H1 (cell line): Measurements from ENCODE around the gene KCNK7. TPM values are rescaled to one million over a fixed set of nuclear protein-coding genes. Genes with fewer than 3 reads are reported as not detected.

Experiments
- CTCF ChIA-PET: fragments of 300-600 bp; sonication (Branson Sonifier 250); formaldehyde crosslinking; loops from one replicate; lab custom pipeline; 2021; ENCODE audit not compliant: partially characterized antibody; lab: Charles Lee
- POLR2A ChIA-PET: fragments of 300-600 bp; sonication (Branson Sonifier 250); formaldehyde crosslinking; loops from one replicate; lab custom pipeline; 2021; ENCODE audit warnings: inconsistent platforms; ENCODE audit not compliant: partially characterized antibody; lab: Charles Lee
- DNase-seq, 2 experiments: peaks; one replicate each; pipeline versions ENCODE4 v3.0.0 to v3.0.0-alpha.2; 2010 to 2022; ENCODE audit warnings: low spot score in 2 of 2, low read depth in 1 of 2, mixed read lengths in 1 of 2
- FAIRE-seq: peaks from 2 replicates; lab custom pipeline; 2011; peaks lifted over from hg19 to GRCh38; lab: Jason Lieb, UNC
- H2AFZ ChIP-seq: 2 replicates; pipeline ENCODE4 v1.8.1; 2012; ENCODE audit warnings: low read length, inconsistent platforms
- H2AK5ac ChIP-seq: 2 replicates; pipeline ENCODE4 v1.6.1; 2013; ENCODE audit warnings: low read depth, low read length
- H2BK120ac ChIP-seq: replicated peaks from 2 replicates; pipeline ENCODE3; 2013; ENCODE audit warnings: low read depth, low read length, inconsistent platforms
- H2BK12ac ChIP-seq: 2 replicates; pipeline ENCODE4 v1.6.1; 2013; ENCODE audit warnings: low read depth, low read length
- H2BK15ac ChIP-seq: 2 replicates; pipeline ENCODE4 v1.6.1; 2013; ENCODE audit warnings: low read length
- H2BK20ac ChIP-seq: 2 replicates; pipeline ENCODE4 v1.6.1; 2013; ENCODE audit warnings: low read length
- H2BK5ac ChIP-seq: 2 replicates; pipeline ENCODE4 v1.6.1; 2013; ENCODE audit warnings: low read depth, low read length
- H3K14ac ChIP-seq: 2 replicates; pipeline ENCODE4 v1.6.1; 2013; ENCODE audit warnings: inconsistent platforms; ENCODE audit not compliant: insufficient read length
- H3K18ac ChIP-seq: 2 replicates; pipeline ENCODE4 v1.6.1; 2013; ENCODE audit warnings: low read length; ENCODE audit errors: extremely low read depth
- H3K23ac ChIP-seq: 2 replicates; pipeline ENCODE4 v1.6.1; 2013; ENCODE audit warnings: inconsistent platforms; ENCODE audit not compliant: insufficient read length
- H3K23me2 ChIP-seq: 2 replicates; pipeline ENCODE4 v1.6.1; 2013; ENCODE audit warnings: low read depth, low read length
- H3K27ac ChIP-seq: 2 replicates; pipeline ENCODE4 v1.6.1; 2011; ENCODE audit warnings: low read depth, low read length, inconsistent platforms
- H3K27me3 ChIP-seq, 4 experiments: replicated peaks in 1 of 4; 1 replicate in 1 of 4; 2 replicates in 3 of 4; pipeline versions ENCODE4 v1.6.1 to v1.8.1; 2011 to 2013; ENCODE audit warnings: low read length in 3 of 4, mild to moderate bottlenecking in 3 of 4, inconsistent platforms in 2 of 4, mixed read lengths in 2 of 4, moderate library complexity in 1 of 4; ENCODE audit not compliant: control insufficient read depth in 3 of 4, insufficient read depth in 3 of 4; ENCODE audit errors: extremely low read depth in 1 of 4
- H3K36me3 ChIP-seq, 4 experiments: 2 replicates each; pipeline versions ENCODE4 v1.6.1 to v1.8.1; 2011 to 2013; ENCODE audit warnings: mild to moderate bottlenecking in 4 of 4, low read length in 3 of 4, moderate library complexity in 2 of 4, control low read depth in 1 of 4, inconsistent platforms in 1 of 4; ENCODE audit not compliant: insufficient read depth in 4 of 4, control insufficient read depth in 2 of 4
- H3K4ac ChIP-seq: replicated peaks from 2 replicates; pipeline ENCODE3; 2013; ENCODE audit warnings: low read length, low read depth, mixed read lengths, inconsistent platforms; ENCODE audit not compliant: insufficient read length
- H3K4me1 ChIP-seq, 4 experiments: replicated peaks in 1 of 4; 1 replicate in 1 of 4; 2 replicates in 3 of 4; pipeline versions ENCODE4 v1.6.1 to v1.8.1; 2011 to 2013; ENCODE audit warnings: low read length in 3 of 4, inconsistent platforms in 2 of 4, mixed read lengths in 1 of 4; ENCODE audit not compliant: insufficient read depth in 4 of 4, control insufficient read depth in 3 of 4
- H3K4me2 ChIP-seq, 2 experiments: 2 replicates each; pipeline versions ENCODE4 v1.6.1 to v1.8.1; 2011 to 2013; ENCODE audit warnings: low read depth in 2 of 2, low read length in 2 of 2, control low read depth in 1 of 2, inconsistent platforms in 1 of 2, mild to moderate bottlenecking in 1 of 2; ENCODE audit not compliant: insufficient read depth in 1 of 2
- H3K4me3 ChIP-seq, 4 experiments: fragments of 200-600, 300-600 bp in 1 of 4; sonication (generic), shearing (Covaris generic), sonication (Bioruptor Twin) in 1 of 4; 2 replicates each; pipeline versions ENCODE4 v1.5.1 to v1.8.1; 2011 to 2016; ENCODE audit warnings: low read length in 4 of 4, low read depth in 3 of 4, control low read depth in 2 of 4, inconsistent platforms in 2 of 4, mild to moderate bottlenecking in 2 of 4, mixed read lengths in 1 of 4, moderate library complexity in 1 of 4; ENCODE audit not compliant: insufficient read depth in 2 of 4; ENCODE audit errors: extremely low read depth in 1 of 4
- H3K56ac ChIP-seq: replicated peaks from 2 replicates; pipeline ENCODE3; 2013; ENCODE audit warnings: low read depth, mild to moderate bottlenecking, mixed read lengths, low read length, inconsistent platforms; ENCODE audit not compliant: insufficient read length
- H3K79me1 ChIP-seq: 2 replicates; pipeline ENCODE4 v1.6.1; 2013; ENCODE audit warnings: low read depth, low read length, control low read depth
- H3K79me2 ChIP-seq, 2 experiments: 2 replicates each; pipeline versions ENCODE4 v1.6.1 to v1.8.1; 2012 to 2013; ENCODE audit warnings: low read length in 2 of 2, mild to moderate bottlenecking in 2 of 2, inconsistent platforms in 1 of 2; ENCODE audit not compliant: insufficient read depth in 2 of 2, control insufficient read depth in 1 of 2
- H3K9ac ChIP-seq, 4 experiments: replicated peaks in 1 of 4; 1 replicate in 1 of 4; 2 replicates in 3 of 4; pipeline versions ENCODE4 v1.6.1 to v1.8.1; 2011 to 2013; ENCODE audit warnings: low read depth in 3 of 4, low read length in 3 of 4, control low read depth in 2 of 4, mild to moderate bottlenecking in 2 of 4, moderate library complexity in 2 of 4, inconsistent platforms in 1 of 4; ENCODE audit errors: extremely low read depth in 1 of 4
- H3K9me3 ChIP-seq, 2 experiments: 2 replicates each; pipeline versions ENCODE4 v1.6.1 to v1.8.1; 2012 to 2013; ENCODE audit warnings: mild to moderate bottlenecking in 2 of 2, moderate library complexity in 2 of 2, control low read depth in 1 of 2, inconsistent platforms in 1 of 2, low read depth in 1 of 2, low read length in 1 of 2, mixed read lengths in 1 of 2; ENCODE audit not compliant: insufficient read depth in 2 of 2
- H4K20me1 ChIP-seq, 2 experiments: replicated peaks in 1 of 2; 2 replicates each; pipeline versions ENCODE3 to v1.8.1; 2011 to 2013; ENCODE audit warnings: inconsistent platforms in 2 of 2, low read length in 2 of 2, mild to moderate bottlenecking in 1 of 2; ENCODE audit not compliant: insufficient read depth in 2 of 2, control insufficient read depth in 1 of 2
- H4K5ac ChIP-seq: 2 replicates; pipeline ENCODE4 v1.6.1; 2013; ENCODE audit warnings: low read length, low read depth, mixed read lengths, inconsistent platforms; ENCODE audit not compliant: insufficient read length
- H4K8ac ChIP-seq: 2 replicates; pipeline ENCODE4 v1.8.0; 2013; ENCODE audit warnings: mild to moderate bottlenecking, moderate library complexity, low read length, inconsistent platforms; ENCODE audit not compliant: insufficient read depth; ENCODE audit errors: extremely low read depth
- H4K91ac ChIP-seq: replicated peaks from 2 replicates; pipeline ENCODE3; 2013; ENCODE audit warnings: low read length, mixed read lengths, inconsistent platforms; ENCODE audit not compliant: insufficient read length
- CEBPB ChIP-seq: IDR thresholded peaks from 2 replicates; pipeline ENCODE4 v1.6.1; 2012; ENCODE audit warnings: low read depth, low read length
- HDAC2 ChIP-seq, 2 experiments: fragments of 300-600 bp in 1 of 2; sonication (generic) in 1 of 2; IDR thresholded peaks; 2 replicates each; pipeline ENCODE4 v1.6.1; 2011 to 2012; ENCODE audit warnings: low read depth in 2 of 2, low read length in 2 of 2, mild to moderate bottlenecking in 2 of 2, moderate library complexity in 2 of 2, borderline replicate concordance in 1 of 2, inconsistent platforms in 1 of 2
- KDM4A ChIP-seq: IDR thresholded peaks from one replicate; pipeline ENCODE4 v1.7.1; 2012; ENCODE audit warnings: low read depth, mild to moderate bottlenecking, moderate library complexity, low read length, inconsistent platforms; ENCODE audit not compliant: severe bottlenecking
- POLR2A ChIP-seq, 2 experiments: IDR thresholded peaks; 1 replicate in 1 of 2; 2 replicates in 1 of 2; pipeline ENCODE4 v1.6.1; 2011; ENCODE audit warnings: low read depth in 2 of 2, low read length in 2 of 2, mild to moderate bottlenecking in 2 of 2; ENCODE audit errors: control extremely low read depth in 1 of 2
- RBBP5 ChIP-seq: IDR thresholded peaks from 2 replicates; pipeline ENCODE4 v1.7.1; 2012; ENCODE audit warnings: low read depth, mild to moderate bottlenecking, inconsistent platforms, low read length, moderate library complexity, borderline replicate concordance
- RFX5 ChIP-seq: IDR thresholded peaks from 2 replicates; pipeline ENCODE4 v1.6.1; 2011; ENCODE audit warnings: low read depth, low read length, improper control_type of control experiment, borderline replicate concordance
- RXRA ChIP-seq: IDR thresholded peaks from 2 replicates; pipeline ENCODE4 v1.6.1; 2011; ENCODE audit warnings: low read depth, mild to moderate bottlenecking, low read length, moderate library complexity; ENCODE audit not compliant: insufficient read depth
- SIRT6 ChIP-seq: IDR thresholded peaks from one replicate; pipeline ENCODE4 v1.7.1; 2012; ENCODE audit warnings: low read length, inconsistent platforms
- TAF1 ChIP-seq: IDR thresholded peaks from 2 replicates; pipeline ENCODE4 v1.6.1; 2011; ENCODE audit warnings: mild to moderate bottlenecking, low read depth, low read length
- ZNF274 ChIP-seq: IDR thresholded peaks from 2 replicates; pipeline ENCODE4 v1.7.0; 2012; ENCODE audit warnings: low read length, borderline replicate concordance; ENCODE audit errors: extremely low read depth
- WGBS, 2 experiments: shearing (Covaris generic) in 1 of 2; methylation state at CpG; one replicate each; pipeline versions ENCODE4 v1.1.6 to v1.1.7; 2013 to 2015; ENCODE audit warnings: low lambda C conversion rate in 2 of 2, mixed read lengths in 2 of 2, inconsistent platforms in 1 of 2, low coverage in 1 of 2, missing lambda C conversion rate in 1 of 2; ENCODE audit not compliant: insufficient replicate concordance in 2 of 2, insufficient coverage in 1 of 2, insufficient read length in 1 of 2; ENCODE audit errors: extremely low coverage in 1 of 2, missing lambda C conversion rate in 1 of 2; 5-methylcytosine and 5-hydroxymethylcytosine counted together
- polyA plus RNA-seq, 7 experiments: library from polyadenylated mRNA; depleted of rRNA in 3 of 7; stranded (reverse) in 5 of 7; unstranded in 2 of 7; fragments of >200 nt in 5 of 7; fragments of 200-250 nt in 2 of 7; gene quantifications; 1 replicate in 5 of 7; 2 replicates in 1 of 7; 4 replicates in 1 of 7; pipeline versions ENCODE4 v1.2.1 to v1.2.3, GENCODE V29; 2011 to 2013; ENCODE audit warnings: missing spikeins in 2 of 7, mixed read lengths in 2 of 7
- total RNA-seq: library from RNA; stranded (reverse); fragmentation: NEBNext Ultra II Directional; extraction: Animal tissue kit (Norgen Biotek cat#: 25700); gene quantifications from 2 replicates; pipeline ENCODE4 v1.2.1, GENCODE V29; 2021

Gene KCNK7
- total and polyA plus RNA-seq, 2 of the 8 experiments (the other 6 are each of a cell fraction or from before 2014, with no cell fraction given): 0.74 to 1.0 TPM

- H3K36me3 ChIP-seq: no peaks in the 10 kb centered on the region
- DNase-seq (no peak), FAIRE-seq (no peak)
- H3K23ac ChIP-seq: no peak overlapping the region
- H3K14ac ChIP-seq: no peak overlapping the region
- H3K4me1 ChIP-seq: peaks cover 3 to 19% (median 10%) of the 10 kb centered on the region in 4 experiments
- no peak overlapping the region; the same call in 1 of the 2 replicates for H2BK20ac ChIP-seq
- H2BK5ac ChIP-seq: peak overlapping the region; percentile 66; the same call in 1 of the 2 replicates
- H4K91ac ChIP-seq: peak overlapping the region; percentile 74
- no peak overlapping the region for H2AK5ac ChIP-seq
- H3K79me1 ChIP-seq: no peaks in the 10 kb centered on the region
- CTCF ChIA-PET: interaction anchor here (0.6 to 14.5 kb wide), 18 partner anchors 8 to 648 kb away, joined by 3 to 227 read pairs (median 14); partner anchors contain the start of genes EHBP1L1, FAM89B, MAP3K11 and PCNX3
- peak overlapping the region; percentile 21 for H3K4ac ChIP-seq
- H3K4me3 ChIP-seq: peak overlapping the region; percentile 43 to 61 (median 50)
- 6% methylated on average over 61 of the region's 106 CpGs; no CpG with 5 or more reads in 1 of the 2 experiments for WGBS, 2 experiments
- peak overlapping the region; percentile 87 for H4K8ac ChIP-seq
- no peaks in the 10 kb centered on the region for H3K9me3 ChIP-seq
- peaks cover 9% of the 10 kb centered on the region; the same call in 1 of the 2 replicates for H3K23me2 ChIP-seq
- H3K56ac ChIP-seq: no peak overlapping the region
- H2BK12ac ChIP-seq: peak overlapping the region; percentile 12; the same call in 1 of the 2 replicates
- peaks cover 0 to 2% of the 10 kb centered on the region in 2 experiments for H4K20me1 ChIP-seq
- H2AFZ ChIP-seq: 0 out of 2 replicates have a peak overlapping the region, but pooled peaks have one; percentile 9
- H2BK120ac ChIP-seq: no peak overlapping the region
- H2BK15ac ChIP-seq: no peak overlapping the region
- peak overlapping the region; percentile 81 for H3K18ac ChIP-seq
- no peak overlapping the region for H3K27ac ChIP-seq
- H3K27me3 ChIP-seq: peaks cover 8 to 27% (median 22%) of the 10 kb centered on the region in 4 experiments
- H4K5ac ChIP-seq: no peak overlapping the region
- peak overlapping the region; percentile 60 to 87 for H3K4me2 ChIP-seq
- H3K9ac ChIP-seq: no peak overlapping the region; a peak in 1 of 7 replicates
- no peaks in the 10 kb centered on the region for H3K79me2 ChIP-seq
- POLR2A ChIA-PET: interaction anchor here (0.8 to 6.8 kb wide), 16 partner anchors 9 to 90 kb away, joined by 3 to 41 read pairs (median 6); partner anchors contain the start of genes EHBP1L1, FAM89B, MAP3K11 and PCNX3
- no peak for TF ChIP-seq RXRA
- TF ChIP-seq ZNF274: no peak
- TF ChIP-seq CEBPB: no peak
- no peak for TF ChIP-seq SIRT6
- TF ChIP-seq RFX5: no peak
- no peak; the same call in 1 of the 2 replicates for TF ChIP-seq TAF1
- peak; percentile 20 for TF ChIP-seq KDM4A
- TF ChIP-seq RBBP5: 0 out of 2 replicates have a peak, but pooled peaks have one; percentile 30
- TF ChIP-seq HDAC2 (IDR thresholded peaks at IDR 0.05; ENCODE audit: borderline replicate concordance in 1 of 2, low read depth in 2 of 2, low read length in 2 of 2): no peak
- TF ChIP-seq POLR2A (IDR thresholded peaks at IDR 0.05; ENCODE audit: control extremely low read depth in 1 of 2, low read depth in 2 of 2, low read length in 2 of 2): peak in 1 of 2 experiments; percentile 49; a peak in 2 of 3 replicates
Measured at GRCh38 chr11:65591939-65592857, 3.4 kb downstream of the KCNK7 start.
